Activated CD4-positive, alpha-beta T cell treated with anti-CD3 and anti-CD28 coated beads, Interleukin-2, amount 50 U/mL, for 24 hours (primary cell): Measurements from ENCODE around the gene IGLL5.

ENCODE experiments used
- DNase-seq, 2 donors: peaks; one replicate each; pipeline ENCODE4 v3.0.0-alpha.2; 2020; ENCODE audit warnings: low read depth in 1 of 2, low spot score in 1 of 2

IGLL5 gene

DNA sequence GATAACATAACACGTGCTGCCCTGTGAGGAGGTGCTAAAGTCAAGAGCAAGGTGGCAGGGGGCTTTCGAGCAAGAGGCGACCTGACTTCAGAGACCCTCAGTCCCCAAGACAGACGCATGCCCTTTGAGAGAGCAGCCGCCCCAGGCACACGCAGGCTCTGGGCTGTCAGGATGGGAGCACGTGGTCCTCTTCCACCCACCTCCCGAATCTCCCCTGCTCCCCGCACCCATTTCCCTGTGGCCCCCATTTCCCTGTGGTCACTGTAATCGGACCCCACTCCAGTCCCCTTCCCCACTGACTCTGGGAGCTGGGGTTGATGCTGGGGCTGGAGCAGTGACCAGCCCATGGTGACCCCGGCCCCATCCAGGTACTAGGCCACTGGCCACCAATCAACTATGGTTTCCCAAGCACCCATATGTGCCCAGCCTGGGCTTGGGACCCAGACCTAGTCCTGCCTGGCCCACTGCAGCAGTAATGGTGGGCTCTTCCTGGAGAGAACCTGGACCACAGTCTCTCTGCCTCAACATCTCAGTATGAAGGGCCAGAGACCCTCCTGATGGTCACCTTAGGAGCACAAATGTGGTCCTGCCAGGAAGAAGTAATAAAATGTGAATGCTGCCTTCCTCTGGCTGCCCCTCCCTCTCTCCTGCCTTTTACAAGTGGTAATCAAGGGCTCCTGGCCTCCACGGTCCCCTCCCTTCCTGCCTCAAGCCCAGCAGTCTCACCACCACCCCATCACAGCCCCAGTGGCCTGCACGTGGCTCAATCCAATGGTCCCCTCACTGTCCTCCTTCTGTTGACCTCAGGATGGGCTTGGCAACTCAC, 39.0 kb downstream of the IGLL5 start:
- DNase-seq = no peak

DNA sequence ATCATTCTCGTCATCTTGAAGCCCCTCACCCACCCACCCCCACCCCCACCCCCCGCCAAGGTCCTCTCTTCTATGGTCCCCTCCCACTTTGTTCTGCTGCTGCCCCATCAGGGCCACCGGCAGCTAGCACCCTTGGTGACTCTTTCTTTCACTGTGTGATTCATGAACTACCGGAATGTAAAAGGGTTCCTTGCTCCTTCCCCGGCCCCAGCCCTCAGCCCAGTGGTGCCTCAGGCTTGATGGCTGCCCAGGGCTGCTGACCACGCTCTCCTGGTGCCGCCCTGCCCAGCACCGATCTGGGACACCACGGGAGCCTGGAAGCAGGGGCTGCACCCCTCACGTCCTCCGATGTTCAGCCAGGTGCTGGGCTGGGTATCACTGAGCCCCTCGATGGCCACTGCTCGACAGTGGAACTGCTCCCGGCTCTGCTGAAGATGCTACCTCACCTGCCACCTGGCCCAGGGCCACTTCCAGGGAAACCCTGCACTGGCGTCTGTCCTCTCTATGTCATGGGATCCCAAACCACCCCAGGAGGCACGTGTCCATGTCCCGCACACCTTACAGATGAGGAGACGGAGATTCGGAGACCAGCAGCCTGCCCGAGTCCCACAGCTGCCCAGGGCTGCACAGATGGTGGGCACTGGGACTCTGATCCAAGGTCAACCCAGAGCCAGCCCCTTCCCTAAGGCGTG, 39.7 kb downstream of the IGLL5 start:
- no peak for DNase-seq

DNA sequence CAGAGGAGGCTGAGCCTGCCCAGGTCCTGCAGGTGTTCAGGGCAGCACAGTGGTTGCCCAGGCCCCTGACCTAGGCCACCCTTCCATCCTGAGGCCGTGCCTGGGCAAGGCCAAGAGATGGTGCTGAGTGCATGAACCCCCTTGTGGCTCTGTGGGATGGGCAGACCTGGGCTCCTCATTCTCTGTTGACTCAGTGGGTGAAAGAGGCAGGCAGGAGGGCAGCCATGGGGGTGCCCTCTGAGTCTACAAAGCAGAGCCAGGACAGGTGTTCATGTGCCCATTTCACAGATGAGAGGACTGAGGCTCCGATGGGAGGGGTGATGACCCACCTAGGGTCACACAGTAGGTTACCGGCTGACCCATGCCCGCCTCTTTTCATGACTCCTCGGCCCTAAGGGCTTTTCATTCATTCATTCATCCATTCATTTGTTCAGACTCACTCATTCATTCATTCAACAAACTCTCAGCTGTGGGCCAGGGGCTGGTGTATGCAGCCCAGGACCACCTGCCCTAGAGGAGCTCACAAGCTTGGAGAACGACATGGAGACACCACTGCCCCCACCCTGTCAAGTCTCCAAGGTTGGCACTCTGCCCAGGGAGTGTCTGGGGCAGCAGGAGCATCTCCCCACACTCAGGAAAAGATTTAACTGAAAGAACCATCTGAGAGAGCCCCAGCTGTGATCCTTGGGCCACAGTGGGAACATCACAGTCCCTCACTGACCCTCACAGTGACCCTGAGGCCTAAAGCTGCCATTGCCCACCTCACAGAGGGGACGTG, 40.5 kb downstream of the IGLL5 start:
- DNase-seq = no peak

DNA sequence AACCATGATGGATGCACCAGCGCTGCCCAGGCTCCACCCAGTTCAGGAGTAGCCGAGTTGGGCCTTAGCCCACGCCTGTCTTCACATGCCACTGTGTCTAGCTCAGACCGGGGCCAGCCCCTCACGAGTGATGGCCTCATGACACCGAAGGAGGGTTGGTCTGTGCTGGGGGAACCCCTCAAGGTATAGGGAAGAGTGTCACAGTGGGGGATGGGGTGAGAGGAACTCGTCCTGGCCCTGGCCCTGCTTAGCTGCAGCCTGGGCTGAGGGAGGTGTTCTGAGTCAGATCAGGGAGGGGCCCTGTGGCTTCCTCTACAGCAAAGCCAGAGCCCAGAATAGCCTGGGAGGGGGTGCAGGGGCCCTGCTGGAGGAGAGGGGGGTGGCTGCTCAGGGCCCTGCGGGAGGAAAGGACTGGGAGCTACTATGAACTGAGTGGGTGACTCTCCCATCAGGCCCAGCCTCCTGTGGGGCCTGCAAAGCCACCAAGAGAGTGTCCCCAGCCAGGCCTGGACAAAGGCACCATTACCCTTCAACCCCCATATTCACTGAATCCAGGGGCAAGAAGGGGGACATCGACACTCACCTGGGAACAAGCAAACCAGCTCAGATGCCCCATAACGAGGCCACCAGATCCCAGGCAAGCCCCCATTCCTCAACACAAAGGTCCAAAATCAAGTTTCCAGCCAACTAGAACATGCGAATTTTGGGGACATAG, 41.2 kb downstream of the IGLL5 start:
- DNase-seq = peak in 1 of 2 donors; percentile 6

DNA sequence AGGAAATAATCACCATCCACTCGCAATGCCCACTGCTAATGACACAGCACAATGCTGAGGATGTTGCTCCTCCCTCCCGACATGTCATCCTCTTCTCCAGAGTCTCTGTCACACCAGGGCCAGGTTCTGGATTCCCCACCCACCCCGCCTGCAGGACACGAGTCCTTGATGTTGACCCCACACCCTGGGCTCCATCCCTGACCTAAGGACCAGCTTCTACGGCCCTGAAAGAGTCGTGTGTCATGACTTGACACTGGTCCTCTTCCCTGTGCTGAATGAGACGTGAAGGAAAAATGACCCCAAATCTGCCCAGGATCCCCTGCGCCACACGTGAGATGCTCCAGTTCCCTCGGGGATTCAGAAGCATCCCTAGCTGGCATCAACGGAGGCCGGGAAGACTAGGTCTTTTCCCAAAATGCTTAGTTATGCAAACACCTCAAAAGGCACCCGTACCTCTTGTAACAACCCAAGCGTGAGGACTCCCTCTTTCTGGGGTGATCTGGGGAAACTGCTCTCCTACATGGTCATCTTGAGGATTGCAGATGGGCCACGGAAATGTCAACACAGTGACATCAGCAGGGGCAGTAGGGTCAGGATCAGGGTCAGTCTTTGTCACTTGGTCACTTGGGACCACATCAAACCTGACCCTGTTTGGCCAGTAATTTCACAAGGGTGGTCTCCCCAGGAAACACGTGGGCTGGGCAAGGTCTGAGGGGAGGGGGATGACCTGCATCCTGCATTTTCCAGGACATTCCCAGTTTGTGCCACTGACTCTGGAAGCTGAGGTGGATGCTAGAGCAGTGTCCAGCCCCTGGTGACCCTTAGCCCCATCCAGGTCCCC, 42.0 kb downstream of the IGLL5 start:
- no peak for DNase-seq

GRCh38 chr22:22930222-22930497, 42.5 kb downstream of the IGLL5 start:
- DNase-seq = no peak

- no peak for DNase-seq
Observed at GRCh38 chr22:22930571-22931556, 43.2 kb downstream of the IGLL5 start.

DNA sequence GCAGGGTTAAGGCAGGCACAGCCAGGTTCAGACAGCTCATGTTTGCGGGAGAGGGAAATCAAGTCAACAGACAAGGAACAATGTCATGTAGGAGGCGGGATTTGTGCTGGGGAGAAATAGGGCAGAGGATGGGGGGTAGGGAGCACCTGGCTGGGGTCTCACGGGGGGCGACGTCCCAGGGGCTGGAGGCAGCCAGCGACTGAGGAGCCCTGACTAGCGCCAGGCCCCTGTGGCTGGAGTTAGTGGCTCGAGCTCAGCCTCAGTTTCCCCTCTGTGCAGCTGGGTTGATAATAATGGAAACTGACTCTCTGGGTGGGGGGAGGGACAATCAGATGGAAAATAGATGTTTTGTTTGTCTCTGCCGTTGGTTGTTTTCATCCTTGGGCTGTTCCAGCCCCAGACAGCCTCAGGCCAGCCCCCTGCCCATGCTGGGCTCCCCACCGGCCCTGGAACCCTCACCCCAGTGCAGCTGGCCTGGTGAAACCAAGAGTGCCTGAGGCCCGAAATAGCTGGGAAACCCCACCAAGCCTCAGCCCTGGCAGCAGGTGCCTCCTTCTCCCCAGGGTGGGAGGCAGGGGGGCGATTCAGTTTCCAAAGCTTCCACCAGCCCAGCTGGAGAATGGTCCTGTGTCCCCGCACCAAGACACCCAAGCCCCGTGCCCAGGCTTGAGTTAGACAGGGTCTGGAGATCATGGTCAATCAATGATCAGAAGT, 44.1 kb downstream of the IGLL5 start:
- no peak for DNase-seq

DNA sequence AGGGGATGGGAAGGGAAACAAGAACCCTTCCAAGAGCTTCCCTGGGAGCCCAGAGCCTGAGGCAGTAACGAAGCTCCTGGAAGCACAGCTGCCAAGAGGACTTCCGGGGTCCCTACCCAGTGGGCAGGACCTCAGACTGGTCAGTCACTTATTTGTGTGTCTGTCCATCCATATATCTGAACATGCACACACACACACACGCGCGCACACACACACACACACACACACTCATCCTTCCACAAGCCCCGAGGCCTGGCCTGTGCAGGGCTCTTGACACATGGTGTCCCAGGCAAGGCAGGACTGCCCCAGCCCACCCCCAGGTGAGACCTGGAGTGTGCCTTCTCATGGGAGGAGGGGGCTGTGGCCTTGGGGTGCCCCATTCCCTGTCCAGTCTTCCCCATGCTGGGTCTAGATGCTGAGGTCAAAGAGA, 44.9 kb downstream of the IGLL5 start:
- DNase-seq = no peak

- DNase-seq = no peak
Observed at GRCh38 chr22:22933100-22933806, 45.6 kb downstream of the IGLL5 start.

DNA sequence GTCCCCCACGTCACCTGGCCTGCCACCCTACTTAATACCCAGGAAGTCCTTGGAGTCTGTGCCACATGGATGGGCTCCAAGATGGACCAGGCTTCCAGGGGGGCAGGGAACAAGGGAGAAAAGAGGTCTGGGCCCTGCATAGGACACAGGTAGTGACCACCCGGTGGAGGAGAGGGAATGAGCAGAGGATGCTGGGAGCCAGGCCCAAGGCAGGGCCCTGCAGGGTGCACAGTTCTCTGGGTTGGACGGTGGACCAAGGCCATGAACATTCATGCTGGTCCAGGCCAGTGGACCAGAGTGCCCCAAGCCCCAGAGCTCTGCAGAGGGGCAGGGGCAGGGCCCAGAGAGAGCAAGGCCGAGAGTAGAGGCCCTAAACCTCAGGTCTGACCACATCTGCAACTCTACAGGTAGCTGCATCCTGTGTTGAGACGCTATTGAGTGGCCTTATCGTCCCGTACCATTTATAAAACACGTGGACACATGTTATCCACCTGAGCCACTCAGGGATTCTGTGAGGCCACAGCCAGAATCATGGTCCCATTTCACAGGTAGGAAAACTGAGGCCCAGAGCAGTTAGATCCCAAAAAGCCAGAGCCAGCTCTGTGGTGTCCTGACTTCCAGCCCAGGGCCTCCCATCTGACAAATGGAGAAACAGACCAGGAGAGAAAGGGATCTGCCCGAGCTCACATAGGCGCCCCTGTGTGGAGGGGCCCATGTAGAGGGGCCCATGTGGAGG, 46.4 kb downstream of the IGLL5 start:
- DNase-seq = no peak

DNA sequence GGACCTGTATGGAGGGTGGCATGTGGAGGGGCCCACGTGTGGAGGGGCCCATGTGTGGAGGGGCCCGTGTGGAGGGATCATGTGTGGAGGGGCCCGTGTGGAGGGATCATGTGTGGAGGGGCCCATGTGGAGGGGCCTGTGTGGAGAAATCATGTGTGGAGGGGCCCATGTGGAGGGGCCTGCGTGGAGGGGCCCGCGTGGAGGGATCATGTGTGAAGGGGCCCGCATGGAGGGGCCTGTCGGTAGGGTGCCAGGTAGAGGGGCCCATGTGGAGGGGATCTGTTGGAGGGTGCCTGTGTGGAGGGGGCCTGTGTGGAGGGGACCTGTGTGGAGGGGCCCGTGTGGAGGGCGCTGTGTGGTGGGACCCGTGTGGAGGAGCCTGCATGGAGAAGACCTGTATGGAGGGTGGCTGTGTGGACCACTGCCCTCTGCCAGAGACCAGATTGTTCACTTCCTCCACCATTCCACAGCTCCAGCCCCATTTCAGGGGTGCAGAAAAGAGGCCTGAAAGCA, 47.0 kb downstream of the IGLL5 start:
- no peak for DNase-seq

DNA sequence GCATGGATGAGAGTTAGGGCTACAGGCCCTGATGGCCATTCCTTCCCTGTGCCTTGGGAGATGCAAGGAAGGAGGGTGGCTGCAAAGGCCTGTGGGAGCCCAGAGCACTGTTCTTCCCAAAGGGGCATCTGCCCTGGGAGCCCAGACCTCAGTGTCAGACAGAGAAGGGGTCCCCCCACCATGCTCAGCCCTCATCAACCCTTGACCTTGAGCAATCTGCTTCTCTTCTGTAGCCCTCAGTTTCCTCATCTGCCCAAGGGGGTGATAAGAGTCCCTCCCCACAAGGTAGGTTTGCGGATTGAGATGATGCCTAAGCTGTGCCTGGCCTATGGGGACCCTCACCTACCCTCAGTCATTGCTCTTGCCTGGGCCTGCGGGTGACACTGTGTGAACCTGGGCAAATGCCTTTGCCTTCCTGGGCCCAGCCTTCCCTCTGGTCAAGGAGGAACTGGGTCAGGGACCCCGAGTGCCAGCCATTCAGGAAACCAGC, 47.5 kb downstream of the IGLL5 start:
- DNase-seq = no peak

- DNase-seq = no peak
Observed at GRCh38 chr22:22935546-22936157, 48.0 kb downstream of the IGLL5 start.

- DNase-seq = no peak
Observed at GRCh38 chr22:22936180-22936914, 48.7 kb downstream of the IGLL5 start.
